Measurements from ENCODE around the gene RYR2.

Gene RYR2

DNA sequence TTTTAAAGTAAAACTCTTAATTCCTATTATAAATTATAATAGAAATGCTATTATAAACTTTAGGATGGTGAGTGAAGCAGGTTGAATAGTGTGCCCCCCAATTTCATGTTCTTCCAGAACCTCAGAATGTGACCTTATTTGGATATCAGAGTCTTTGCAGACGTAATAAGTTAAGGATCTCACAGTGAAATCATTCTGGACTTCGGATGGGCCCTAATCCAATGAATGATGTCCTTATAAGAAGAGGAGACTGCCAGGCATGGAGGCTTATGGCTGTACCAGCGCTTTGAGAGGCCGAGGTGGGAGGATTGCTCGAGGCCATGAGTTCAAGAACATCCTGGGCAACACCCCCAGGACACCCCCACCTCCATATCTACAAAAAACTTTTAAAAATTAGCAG is 28.4 kb upstream of the RYR2 start:
- DNase-seq (ENCODE audit: low spot score) (no peak), ATAC-seq (ENCODE audit: low read depth) (no peak)
- Histone ChIP-seq H3K4me3 (ENCODE audit: severe bottlenecking) (no peak overlapping the region), H3K4me1 (ENCODE audit: insufficient read depth, poor library complexity, severe bottlenecking) (no peaks in the 10 kb centered on the region), H3K36me3 (ENCODE audit: low read depth) (no peaks in the 10 kb centered on the region), H3K27me3 (ENCODE audit: insufficient read depth, poor library complexity, severe bottlenecking) (no peaks in the 10 kb centered on the region), H3K27ac (ENCODE audit: poor library complexity, severe bottlenecking) (no peak overlapping the region), H3K9me3 (ENCODE audit: severe bottlenecking) (no peaks in the 10 kb centered on the region)
- TF ChIP-seq, protein P1, sequence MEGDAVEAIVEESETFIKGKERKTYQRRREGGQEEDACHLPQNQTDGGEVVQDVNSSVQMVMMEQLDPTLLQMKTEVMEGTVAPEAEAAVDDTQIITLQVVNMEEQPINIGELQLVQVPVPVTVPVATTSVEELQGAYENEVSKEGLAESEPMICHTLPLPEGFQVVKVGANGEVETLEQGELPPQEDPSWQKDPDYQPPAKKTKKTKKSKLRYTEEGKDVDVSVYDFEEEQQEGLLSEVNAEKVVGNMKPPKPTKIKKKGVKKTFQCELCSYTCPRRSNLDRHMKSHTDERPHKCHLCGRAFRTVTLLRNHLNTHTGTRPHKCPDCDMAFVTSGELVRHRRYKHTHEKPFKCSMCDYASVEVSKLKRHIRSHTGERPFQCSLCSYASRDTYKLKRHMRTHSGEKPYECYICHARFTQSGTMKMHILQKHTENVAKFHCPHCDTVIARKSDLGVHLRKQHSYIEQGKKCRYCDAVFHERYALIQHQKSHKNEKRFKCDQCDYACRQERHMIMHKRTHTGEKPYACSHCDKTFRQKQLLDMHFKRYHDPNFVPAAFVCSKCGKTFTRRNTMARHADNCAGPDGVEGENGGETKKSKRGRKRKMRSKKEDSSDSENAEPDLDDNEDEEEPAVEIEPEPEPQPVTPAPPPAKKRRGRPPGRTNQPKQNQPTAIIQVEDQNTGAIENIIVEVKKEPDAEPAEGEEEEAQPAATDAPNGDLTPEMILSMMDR (IDR thresholded peaks at IDR 0.05; ENCODE audit: poor library complexity, severe bottlenecking), result no peak

DNA sequence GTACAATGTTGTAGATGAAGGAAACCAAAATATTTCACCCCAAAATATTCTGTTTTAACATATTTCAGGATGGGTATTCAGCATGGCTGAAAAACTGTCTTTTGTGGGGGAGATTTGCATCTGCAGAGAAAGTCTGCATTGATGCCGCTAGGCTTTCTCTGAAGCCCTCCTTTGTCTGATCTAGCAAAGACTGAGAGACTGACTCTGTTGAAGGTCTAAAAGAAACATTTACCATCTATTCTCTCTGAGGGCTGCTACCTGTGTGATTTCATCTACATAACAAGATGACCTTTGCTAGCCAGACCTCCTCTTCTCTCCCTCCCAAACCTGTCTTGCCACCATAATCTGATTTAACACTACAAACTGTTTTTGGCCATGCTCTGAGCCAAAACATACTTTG is 25.4 kb upstream of the RYR2 start:
- Histone ChIP-seq H3K4me3 (ENCODE audit: severe bottlenecking) (no peak overlapping the region), H3K4me1 (ENCODE audit: insufficient read depth, poor library complexity, severe bottlenecking) (no peaks in the 10 kb centered on the region), H3K36me3 (ENCODE audit: low read depth) (no peaks in the 10 kb centered on the region), H3K9me3 (ENCODE audit: severe bottlenecking) (no peaks in the 10 kb centered on the region), H3K27me3 (ENCODE audit: insufficient read depth, poor library complexity, severe bottlenecking) (no peaks in the 10 kb centered on the region), H3K27ac (ENCODE audit: poor library complexity, severe bottlenecking) (no peak overlapping the region)
- ATAC-seq (ENCODE audit: low read depth) (no peak), DNase-seq (ENCODE audit: low spot score) (no peak)
- TF ChIP-seq, protein P1 (IDR thresholded peaks at IDR 0.05; ENCODE audit: poor library complexity, severe bottlenecking), result no peak

DNA sequence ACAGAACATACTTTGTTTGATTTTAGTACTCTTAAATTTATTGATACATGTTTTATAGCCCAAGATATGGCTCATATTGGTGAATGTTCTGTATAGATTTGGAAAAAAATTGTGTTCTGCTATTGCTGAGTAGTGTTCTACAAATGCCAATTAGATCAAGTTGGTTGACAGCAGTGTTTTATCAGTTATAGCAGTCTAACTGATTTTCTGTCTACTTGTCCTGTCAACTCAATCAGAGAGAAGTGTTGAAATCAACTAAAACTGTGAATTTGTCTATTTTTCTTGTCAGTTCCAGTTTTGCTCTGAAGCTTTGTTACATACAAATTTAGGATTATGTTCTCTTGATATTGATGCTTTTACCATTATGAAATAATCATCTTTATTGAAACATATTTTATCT is 23.1 kb upstream of the RYR2 start:
- Histone ChIP-seq H3K27ac (ENCODE audit: poor library complexity, severe bottlenecking) (no peak overlapping the region), H3K27me3 (ENCODE audit: insufficient read depth, poor library complexity, severe bottlenecking) (no peaks in the 10 kb centered on the region), H3K9me3 (ENCODE audit: severe bottlenecking) (no peaks in the 10 kb centered on the region), H3K4me1 (ENCODE audit: insufficient read depth, poor library complexity, severe bottlenecking) (no peaks in the 10 kb centered on the region), H3K36me3 (ENCODE audit: low read depth) (no peaks in the 10 kb centered on the region), H3K4me3 (ENCODE audit: severe bottlenecking) (no peak overlapping the region)
- no peak for ATAC-seq (ENCODE audit: low read depth)
- TF ChIP-seq, protein P1 (IDR thresholded peaks at IDR 0.05; ENCODE audit: poor library complexity, severe bottlenecking), result no peak
- DNase-seq (ENCODE audit: low spot score), result no peak

DNA sequence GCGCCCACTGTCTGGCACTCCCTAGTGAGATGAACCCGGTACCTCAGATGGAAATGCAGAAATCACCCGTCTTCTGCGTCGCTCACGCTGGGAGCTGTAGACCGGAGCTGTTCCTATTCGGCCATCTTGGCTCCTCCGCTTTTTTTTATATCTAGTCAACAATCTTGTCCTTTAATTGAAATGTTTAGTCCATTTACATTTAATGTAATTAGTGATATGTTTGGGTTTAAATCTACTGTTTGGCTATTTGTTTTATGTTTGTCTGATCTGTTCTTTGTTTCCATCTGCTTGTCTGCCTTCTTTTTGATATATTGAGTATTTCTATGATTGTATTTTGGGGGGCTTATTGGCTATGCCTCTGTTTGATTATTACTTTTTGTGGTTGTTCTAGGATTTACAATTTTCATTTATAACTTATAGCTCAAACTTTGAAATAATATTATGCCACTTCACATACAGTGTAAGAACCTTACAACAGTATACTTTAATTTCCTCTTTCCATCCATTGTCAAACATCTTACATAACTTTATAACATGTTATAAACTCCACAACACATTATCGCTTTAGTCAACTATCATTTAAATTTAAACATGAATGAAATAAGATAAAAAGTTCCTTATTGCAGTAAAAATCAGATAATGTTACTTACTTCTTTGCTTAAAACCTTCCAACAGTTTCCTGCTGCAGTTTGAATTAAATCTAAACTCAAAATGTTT is 16.5 kb upstream of the RYR2 start:
- no peaks in the 10 kb centered on the region for H3K36me3 ChIP-seq (ENCODE audit: low read depth)
- H3K27me3 ChIP-seq (ENCODE audit: insufficient read depth, poor library complexity, severe bottlenecking), result no peaks in the 10 kb centered on the region
- no peaks in the 10 kb centered on the region for H3K9me3 ChIP-seq (ENCODE audit: severe bottlenecking)
- no peak overlapping the region for H3K4me3 ChIP-seq (ENCODE audit: severe bottlenecking)
- H3K27ac ChIP-seq (ENCODE audit: poor library complexity, severe bottlenecking), result no peak overlapping the region
- no peaks in the 10 kb centered on the region for H3K4me1 ChIP-seq (ENCODE audit: insufficient read depth, poor library complexity, severe bottlenecking)
- TF ChIP-seq, protein P1 (IDR thresholded peaks at IDR 0.05; ENCODE audit: poor library complexity, severe bottlenecking), result no peak
- DNase-seq (ENCODE audit: low spot score) (no peak), ATAC-seq (ENCODE audit: low read depth) (no peak)

DNA sequence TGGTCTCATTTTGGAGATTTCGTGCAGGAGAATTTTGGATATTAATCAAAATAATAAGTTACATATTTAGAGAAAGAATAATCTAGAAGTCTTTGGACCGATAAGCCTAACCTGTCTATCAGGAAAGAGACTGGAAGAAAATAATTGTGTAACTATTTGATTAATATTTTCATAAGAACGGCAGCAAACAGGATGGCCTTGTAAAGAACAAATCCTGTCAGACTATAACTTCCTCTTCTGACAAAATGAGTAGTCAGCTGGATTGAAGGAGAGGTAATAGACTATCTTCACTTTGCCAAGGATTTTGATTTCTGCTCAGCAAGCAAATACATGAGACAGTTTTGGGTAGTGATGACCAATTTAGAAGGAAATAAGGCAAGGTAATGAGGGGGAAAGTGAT is 12.7 kb upstream of the RYR2 start:
- Histone ChIP-seq H3K4me3 (ENCODE audit: severe bottlenecking) (no peak overlapping the region), H3K27me3 (ENCODE audit: insufficient read depth, poor library complexity, severe bottlenecking) (no peaks in the 10 kb centered on the region), H3K27ac (ENCODE audit: poor library complexity, severe bottlenecking) (no peak overlapping the region), H3K4me1 (ENCODE audit: insufficient read depth, poor library complexity, severe bottlenecking) (no peaks in the 10 kb centered on the region), H3K36me3 (ENCODE audit: low read depth) (no peaks in the 10 kb centered on the region), H3K9me3 (ENCODE audit: severe bottlenecking) (no peaks in the 10 kb centered on the region)
- ATAC-seq (ENCODE audit: low read depth) (no peak), DNase-seq (ENCODE audit: low spot score) (no peak)
- TF ChIP-seq, protein P1 (IDR thresholded peaks at IDR 0.05; ENCODE audit: poor library complexity, severe bottlenecking), result no peak
